HG03066 (cell line): ENCODE measurements around the gene EFHC1.

ENCODE experiments used
- ATAC-seq: cut with Tn5 transposase; IDR thresholded peaks from one replicate; pipeline ENCODE4 v1.9.1; 2021; ENCODE audit warnings: low read depth; ENCODE audit not compliant: unreplicated experiment

The EFHC1 gene

GRCh38 chr6:52550014-52550575 lies 130.0 kb downstream of the EFHC1 start:
- no peak for ATAC-seq

GRCh38 chr6:52550870-52551269 lies 130.7 kb downstream of the EFHC1 start:
- no peak for ATAC-seq

GRCh38 chr6:52551483-52552277 lies 131.5 kb downstream of the EFHC1 start:
- no peak for ATAC-seq

GRCh38 chr6:52552278-52552643 lies 132.1 kb downstream of the EFHC1 start:
- ATAC-seq: peak; percentile 94

GRCh38 chr6:52553158-52553557 lies 133.0 kb downstream of the EFHC1 start:
- ATAC-seq: no peak

GRCh38 chr6:52553719-52554118 lies 133.6 kb downstream of the EFHC1 start:
- ATAC-seq: no peak

- no peak for ATAC-seq
Observed at GRCh38 chr6:52554684-52555280, 134.6 kb downstream of the EFHC1 start.

- ATAC-seq: no peak
Observed at GRCh38 chr6:52555518-52556233, 135.5 kb downstream of the EFHC1 start.

- ATAC-seq: no peak
Observed at GRCh38 chr6:52557389-52558265, 137.5 kb downstream of the EFHC1 start.

GRCh38 chr6:52558266-52559000 lies 138.3 kb downstream of the EFHC1 start:
- no peak for ATAC-seq

GRCh38 chr6:52560462-52560861 lies 140.3 kb downstream of the EFHC1 start:
- no peak for ATAC-seq

GRCh38 chr6:52562911-52563310 lies 142.8 kb downstream of the EFHC1 start:
- ATAC-seq: no peak

GRCh38 chr6:52564856-52565255 lies 144.7 kb downstream of the EFHC1 start:
- ATAC-seq: no peak

- peak; percentile 70 for ATAC-seq
Observed at GRCh38 chr6:52566201-52566600, 146.1 kb downstream of the EFHC1 start.

- ATAC-seq: no peak
Observed at GRCh38 chr6:52566853-52567279, 146.7 kb downstream of the EFHC1 start.

GRCh38 chr6:52568320-52568719 lies 148.2 kb downstream of the EFHC1 start:
- no peak for ATAC-seq

- ATAC-seq: no peak
Observed at GRCh38 chr6:52570291-52570700, 150.2 kb downstream of the EFHC1 start.

GRCh38 chr6:52571099-52571755 lies 151.1 kb downstream of the EFHC1 start:
- no peak for ATAC-seq

GRCh38 chr6:52572536-52572935 lies 152.4 kb downstream of the EFHC1 start:
- no peak for ATAC-seq
